T-helper 1 cell treated with Interleukin-12 subunit alpha and Interleukin-12 subunit beta and Interleukin-4 antibody, amounts not matched to agents 30 μg/mL and 1 μg/mL, for 36 hours (primary cell): ENCODE measurements around the gene IQUB.
A peak's percentile ranks its signal among the peaks of the same experiment; 100 is the strongest.

ENCODE experiments used
- H3K27ac Mint-ChIP-seq: one replicate; pipeline ENCODE4 v1.8.0; 2021; ENCODE audit warnings: mild to moderate bottlenecking, mixed read lengths
- H3K27me3 Mint-ChIP-seq: one replicate; pipeline ENCODE4 v1.8.0; 2021; ENCODE audit warnings: low read depth, mixed read lengths
- H3K36me3 Mint-ChIP-seq: one replicate; pipeline ENCODE4 v1.8.0; 2021; ENCODE audit warnings: low read depth, mixed read lengths
- H3K4me1 Mint-ChIP-seq: one replicate; pipeline ENCODE4 v1.8.0; 2021; ENCODE audit warnings: low read depth, mixed read lengths
- H3K4me3 Mint-ChIP-seq: one replicate; pipeline ENCODE4 v1.8.0; 2021; ENCODE audit warnings: mild to moderate bottlenecking, moderate library complexity, mixed read lengths
- H3K9me3 Mint-ChIP-seq: one replicate; pipeline ENCODE4 v1.8.0; 2021; ENCODE audit warnings: mixed read lengths

The IQUB gene

GRCh38 chr7:123534383-123535260, at the start of gene IQUB:
Gene IQUB (minus strand): TSS chr7:123534595. CDS start chr7:123512340, 22,255 bp downstream.
- Mint-ChIP-seq H3K9me3 (no peaks in the 10 kb centered on the region), H3K4me3 (peak within 1 kb of the TSS; percentile 84), H3K27me3 (peaks cover 31% of the 10 kb centered on the region), H3K27ac (peak within 1 kb of the TSS; percentile 78), H3K4me1 (peaks cover 21% of the 10 kb centered on the region), H3K36me3 (no peaks in the 10 kb centered on the region)

- H3K4me1 Mint-ChIP-seq: no peaks in the 10 kb centered on the region
- peaks cover 18% of the 10 kb centered on the region for H3K27me3 Mint-ChIP-seq
- H3K27ac Mint-ChIP-seq: no peak overlapping the region
- H3K36me3 Mint-ChIP-seq: no peaks in the 10 kb centered on the region
- H3K9me3 Mint-ChIP-seq: no peaks in the 10 kb centered on the region
- no peak overlapping the region for H3K4me3 Mint-ChIP-seq
Measured at GRCh38 chr7:123583821-123584220, 49.4 kb upstream of the IQUB start.

- H3K9me3 Mint-ChIP-seq: no peaks in the 10 kb centered on the region
- H3K36me3 Mint-ChIP-seq: no peaks in the 10 kb centered on the region
- H3K4me1 Mint-ChIP-seq: no peaks in the 10 kb centered on the region
- H3K27me3 Mint-ChIP-seq: peaks cover 11% of the 10 kb centered on the region
- H3K4me3 Mint-ChIP-seq: no peak overlapping the region
- no peak overlapping the region for H3K27ac Mint-ChIP-seq
Measured at GRCh38 chr7:123581162-123581459, 46.7 kb upstream of the IQUB start.

GRCh38 chr7:123580406-123581161, 46.2 kb upstream of the IQUB start:
- H3K27ac Mint-ChIP-seq: no peak overlapping the region
- H3K36me3 Mint-ChIP-seq: no peaks in the 10 kb centered on the region
- peaks cover 12% of the 10 kb centered on the region for H3K27me3 Mint-ChIP-seq
- no peak overlapping the region for H3K4me3 Mint-ChIP-seq
- H3K4me1 Mint-ChIP-seq: no peaks in the 10 kb centered on the region
- H3K9me3 Mint-ChIP-seq: no peaks in the 10 kb centered on the region

GRCh38 chr7:123579416-123579815, 45.0 kb upstream of the IQUB start:
- Mint-ChIP-seq H3K9me3 (no peaks in the 10 kb centered on the region), H3K4me3 (no peak overlapping the region), H3K27me3 (peaks cover 17% of the 10 kb centered on the region), H3K27ac (no peak overlapping the region), H3K4me1 (no peaks in the 10 kb centered on the region), H3K36me3 (no peaks in the 10 kb centered on the region)

GRCh38 chr7:123573896-123574467, 39.6 kb upstream of the IQUB start:
- Mint-ChIP-seq H3K36me3 (no peaks in the 10 kb centered on the region), H3K4me1 (no peaks in the 10 kb centered on the region), H3K27ac (no peak overlapping the region)

GRCh38 chr7:123573341-123573740, 38.9 kb upstream of the IQUB start:
- peaks cover 13% of the 10 kb centered on the region for H3K27me3 Mint-ChIP-seq
- H3K27ac Mint-ChIP-seq: no peak overlapping the region
- no peaks in the 10 kb centered on the region for H3K36me3 Mint-ChIP-seq
- no peak overlapping the region for H3K4me3 Mint-ChIP-seq
- no peaks in the 10 kb centered on the region for H3K9me3 Mint-ChIP-seq
- no peaks in the 10 kb centered on the region for H3K4me1 Mint-ChIP-seq

More at GRCh38 chr7:123573896-123574467, 39.6 kb upstream of the IQUB start:
- no peak overlapping the region for H3K4me3 Mint-ChIP-seq
- H3K9me3 Mint-ChIP-seq: no peaks in the 10 kb centered on the region
- peaks cover 16% of the 10 kb centered on the region for H3K27me3 Mint-ChIP-seq

- Mint-ChIP-seq H3K36me3 (no peaks in the 10 kb centered on the region), H3K4me3 (no peak overlapping the region), H3K9me3 (no peaks in the 10 kb centered on the region), H3K27ac (no peak overlapping the region), H3K27me3 (peaks cover 16% of the 10 kb centered on the region), H3K4me1 (no peaks in the 10 kb centered on the region)
Measured at GRCh38 chr7:123571684-123572083, 37.3 kb upstream of the IQUB start.

GRCh38 chr7:123571187-123571586, 36.8 kb upstream of the IQUB start:
- Mint-ChIP-seq H3K36me3 (no peaks in the 10 kb centered on the region), H3K27me3 (peaks cover 15% of the 10 kb centered on the region), H3K4me1 (no peaks in the 10 kb centered on the region), H3K4me3 (no peak overlapping the region), H3K9me3 (no peaks in the 10 kb centered on the region), H3K27ac (no peak overlapping the region)

GRCh38 chr7:123570390-123571182, 36.2 kb upstream of the IQUB start:
- Mint-ChIP-seq H3K27ac (no peak overlapping the region), H3K4me3 (no peak overlapping the region), H3K36me3 (no peaks in the 10 kb centered on the region), H3K4me1 (no peaks in the 10 kb centered on the region), H3K27me3 (peaks cover 14% of the 10 kb centered on the region), H3K9me3 (no peaks in the 10 kb centered on the region)

GRCh38 chr7:123569352-123570010, 35.1 kb upstream of the IQUB start:
- no peaks in the 10 kb centered on the region for H3K9me3 Mint-ChIP-seq

GRCh38 chr7:123562121-123562520, 27.7 kb upstream of the IQUB start:
- Mint-ChIP-seq H3K9me3 (no peaks in the 10 kb centered on the region), H3K27ac (no peak overlapping the region), H3K4me1 (no peaks in the 10 kb centered on the region), H3K36me3 (peaks cover 3% of the 10 kb centered on the region), H3K4me3 (no peak overlapping the region), H3K27me3 (peaks cover 7% of the 10 kb centered on the region)

More at GRCh38 chr7:123569352-123570010, 35.1 kb upstream of the IQUB start:
- Mint-ChIP-seq H3K27me3 (peaks cover 8% of the 10 kb centered on the region), H3K27ac (no peak overlapping the region), H3K4me3 (no peak overlapping the region), H3K36me3 (no peaks in the 10 kb centered on the region), H3K4me1 (no peaks in the 10 kb centered on the region)

- Mint-ChIP-seq H3K4me3 (no peak overlapping the region), H3K4me1 (no peaks in the 10 kb centered on the region), H3K9me3 (no peaks in the 10 kb centered on the region), H3K36me3 (peaks cover 3% of the 10 kb centered on the region), H3K27ac (no peak overlapping the region), H3K27me3 (peaks cover 3% of the 10 kb centered on the region)
Measured at GRCh38 chr7:123558289-123558874, 24.0 kb upstream of the IQUB start.
